Glutamatergic neuron (in vitro differentiated cells): Measurements from ENCODE around the gene C1QTNF1. TPM values are rescaled to one million over a fixed set of nuclear protein-coding genes. Genes with fewer than 3 reads are reported as not detected.

Experiments used
- DNase-seq: peaks from one replicate; pipeline ENCODE4 v3.0.0; 2022
- H3K27ac Mint-ChIP-seq: one replicate; pipeline ENCODE4 v1.8.0; 2020; ENCODE audit warnings: mild to moderate bottlenecking, mixed read lengths, inconsistent platforms; ENCODE audit not compliant: unreplicated experiment
- H3K27me3 Mint-ChIP-seq: one replicate; pipeline ENCODE4 v1.8.0; 2020; ENCODE audit warnings: mild to moderate bottlenecking, moderate library complexity, mixed read lengths, inconsistent platforms; ENCODE audit not compliant: unreplicated experiment
- H3K36me3 Mint-ChIP-seq: one replicate; pipeline ENCODE4 v1.8.0; 2020; ENCODE audit warnings: mild to moderate bottlenecking, mixed read lengths, inconsistent platforms; ENCODE audit not compliant: unreplicated experiment
- H3K4me1 Mint-ChIP-seq: one replicate; pipeline ENCODE4 v1.8.0; 2020; ENCODE audit warnings: mild to moderate bottlenecking, low read depth, mixed read lengths, inconsistent platforms; ENCODE audit not compliant: unreplicated experiment
- H3K4me3 Mint-ChIP-seq: one replicate; pipeline ENCODE4 v1.8.0; 2020; ENCODE audit warnings: mild to moderate bottlenecking, mixed read lengths, inconsistent platforms; ENCODE audit not compliant: unreplicated experiment
- H3K9me3 Mint-ChIP-seq: one replicate; pipeline ENCODE4 v1.8.0; 2020; ENCODE audit warnings: mild to moderate bottlenecking, moderate library complexity, mixed read lengths, inconsistent platforms; ENCODE audit not compliant: unreplicated experiment
- CTCF ChIP-seq: fragments of 200-600 bp; sonication (generic); IDR thresholded peaks from one replicate; pipeline ENCODE4 v1.5.0; 2021; ENCODE audit not compliant: partially characterized antibody, unreplicated experiment
- total RNA-seq: library from RNA; stranded (reverse); fragmentation: NEBNext Ultra II Directional; extraction: Animal tissue kit (Norgen Biotek cat#: 25700); gene quantifications from one replicate; pipeline ENCODE4 v1.2.1, GENCODE V29; 2021; ENCODE audit not compliant: unreplicated experiment

The C1QTNF1 gene
- total RNA-seq, 1 donor from 2014 or later, result 0.15 TPM

GRCh38 chr17:79043931-79044320, 20.0 kb downstream of the C1QTNF1 start:
- H3K27me3 Mint-ChIP-seq, result peaks cover 11% of the 10 kb centered on the region
- H3K27ac Mint-ChIP-seq, result no peak overlapping the region
- no peak overlapping the region for H3K4me3 Mint-ChIP-seq
- peaks cover 24% of the 10 kb centered on the region for H3K4me1 Mint-ChIP-seq
- no peak for TF ChIP-seq CTCF
- H3K36me3 Mint-ChIP-seq, result no peaks in the 10 kb centered on the region
- no peak for DNase-seq
- H3K9me3 Mint-ChIP-seq, result peaks cover 13% of the 10 kb centered on the region

- H3K4me1 Mint-ChIP-seq, result peaks cover 24% of the 10 kb centered on the region
- peaks cover 11% of the 10 kb centered on the region for H3K27me3 Mint-ChIP-seq
- peaks cover 15% of the 10 kb centered on the region for H3K9me3 Mint-ChIP-seq
- no peak overlapping the region for H3K27ac Mint-ChIP-seq
- H3K4me3 Mint-ChIP-seq, result no peak overlapping the region
- no peak for DNase-seq
- no peaks in the 10 kb centered on the region for H3K36me3 Mint-ChIP-seq
- TF ChIP-seq CTCF, result no peak
Measured at GRCh38 chr17:79044462-79044861, 20.5 kb downstream of the C1QTNF1 start.

GRCh38 chr17:79045001-79045729, 21.2 kb downstream of the C1QTNF1 start:
- Mint-ChIP-seq H3K9me3 (peaks cover 15% of the 10 kb centered on the region), H3K36me3 (no peaks in the 10 kb centered on the region), H3K4me1 (peaks cover 24% of the 10 kb centered on the region), H3K4me3 (peak overlapping the region; percentile 14), H3K27ac (no peak overlapping the region), H3K27me3 (peaks cover 11% of the 10 kb centered on the region)
- DNase-seq, result no peak
- TF ChIP-seq CTCF, result no peak

- H3K9me3 Mint-ChIP-seq, result peaks cover 17% of the 10 kb centered on the region
- peak; percentile 86 for TF ChIP-seq CTCF
- peaks cover 13% of the 10 kb centered on the region for H3K27me3 Mint-ChIP-seq
- no peak overlapping the region for H3K4me3 Mint-ChIP-seq
- peak overlapping the region; percentile 87 for H3K27ac Mint-ChIP-seq
- no peaks in the 10 kb centered on the region for H3K36me3 Mint-ChIP-seq
- peaks cover 24% of the 10 kb centered on the region for H3K4me1 Mint-ChIP-seq
- peak; percentile 88 for DNase-seq
Measured at GRCh38 chr17:79045842-79046196, 21.9 kb downstream of the C1QTNF1 start.

GRCh38 chr17:79046197-79046915, 22.4 kb downstream of the C1QTNF1 start:
- peaks cover 13% of the 10 kb centered on the region for H3K27me3 Mint-ChIP-seq
- peaks cover 4% of the 10 kb centered on the region for H3K36me3 Mint-ChIP-seq
- peak; percentile 27 for TF ChIP-seq CTCF
- peaks cover 24% of the 10 kb centered on the region for H3K4me1 Mint-ChIP-seq
- peak overlapping the region; percentile 69 for H3K4me3 Mint-ChIP-seq
- peaks cover 19% of the 10 kb centered on the region for H3K9me3 Mint-ChIP-seq
- H3K27ac Mint-ChIP-seq, result peak overlapping the region; percentile 87
- peak; percentile 46 for DNase-seq
